HepG2 (cell line): ENCODE data around the gene PHKG2. TPM values are rescaled to one million over a fixed set of nuclear protein-coding genes. Genes with fewer than 3 reads are reported as not detected.

ENCODE experiments used
- AGO2 ChIP-seq: fragments of 200-400 bp; formaldehyde crosslinking; optimal IDR thresholded peaks from 2 replicates; pipeline ENCODE3; 2017; ENCODE audit warnings: mild to moderate bottlenecking, low read depth, low read length, moderate library complexity
- BHLHE40 ChIP-seq: IDR thresholded peaks from 2 replicates; pipeline ENCODE4 v1.6.1; 2011; ENCODE audit warnings: low read length, improper control_type of control experiment
- CBFB ChIP-seq: sonication (generic); formaldehyde crosslinking; IDR thresholded peaks from 2 replicates; pipeline ENCODE4 v1.4.0; 2020; ENCODE audit warnings: missing genetic modification reagents
- CSRNP1 ChIP-seq: sonication (generic); formaldehyde crosslinking; IDR thresholded peaks from 2 replicates; pipeline ENCODE4 v1.8.1; 2023; ENCODE audit warnings: mild to moderate bottlenecking, missing genetic modification reagents
- EED ChIP-seq: sonication (generic); formaldehyde crosslinking; IDR thresholded peaks from 2 replicates; pipeline ENCODE4 v1.5.0; 2020; ENCODE audit warnings: mild to moderate bottlenecking, missing genetic modification reagents
- JUN ChIP-seq: sonication (generic); formaldehyde crosslinking; IDR thresholded peaks from 2 replicates; pipeline ENCODE4 v1.4.0; 2020; ENCODE audit warnings: mild to moderate bottlenecking, missing genetic modification reagents
- STAG1 ChIP-seq: sonication (generic); formaldehyde crosslinking; IDR thresholded peaks from 2 replicates; pipeline ENCODE4 v1.4.0; 2020; ENCODE audit warnings: missing genetic modification reagents
- TFDP1 ChIP-seq: IDR thresholded peaks from 2 replicates; pipeline ENCODE4 v1.6.1; 2016; ENCODE audit warnings: missing compliant biosample characterization, missing genetic modification reagents, borderline replicate concordance
- YEATS4 ChIP-seq: sonication (generic); formaldehyde crosslinking; IDR thresholded peaks from 2 replicates; pipeline ENCODE4 v1.4.0; 2020; ENCODE audit warnings: missing genetic modification reagents, borderline replicate concordance
- ZBTB14 ChIP-seq: sonication (generic); formaldehyde crosslinking; IDR thresholded peaks from 2 replicates; pipeline ENCODE4 v1.4.0; 2020; ENCODE audit warnings: missing genetic modification reagents
- ZNF563 ChIP-seq: sonication (generic); formaldehyde crosslinking; IDR thresholded peaks from 2 replicates; pipeline ENCODE4 v1.8.0; 2022; ENCODE audit warnings: mild to moderate bottlenecking, moderate library complexity, missing genetic modification reagents
- ZNF777 ChIP-seq: sonication (generic); formaldehyde crosslinking; IDR thresholded peaks from 2 replicates; pipeline ENCODE4 v1.4.0; 2020; ENCODE audit warnings: missing genetic modification reagents
- polyA plus RNA-seq, 8 experiments: library from polyadenylated mRNA; depleted of rRNA in 3 of 8; stranded (reverse) in 7 of 8; unstranded in 1 of 8; fragments of >200 nt; fragmentation: Illumina TruSeq in 4 of 8; extraction: Trizol in 4 of 8; gene quantifications; 2 replicates each; pipeline versions ENCODE4 v1.2.1 to v1.2.3, GENCODE V29; 2011 to 2016; ENCODE audit warnings: low read depth in 4 of 8, missing spikeins in 1 of 8, mixed read lengths in 1 of 8; ENCODE audit not compliant: insufficient read depth in 1 of 8
- total RNA-seq, 5 experiments: library from RNA; depleted of rRNA; stranded (reverse); fragments of >200 nt; fragmentation: Illumina TruSeq; extraction: Trizol; gene quantifications; 2 replicates each; pipeline ENCODE4 v1.2.3, GENCODE V29; 2016; ENCODE audit warnings: low read depth in 1 of 5
- TF ChIP-seq, protein P1 (sequence below), 2 experiments: IDR thresholded peaks; 2 replicates each; pipeline ENCODE4 v1.6.1; 2011 to 2012; ENCODE audit warnings: low read length in 2 of 2, borderline replicate concordance in 1 of 2, low read depth in 1 of 2, mild to moderate bottlenecking in 1 of 2, moderate library complexity in 1 of 2
- TF ChIP-seq, protein P2 (sequence below): sonication (generic); formaldehyde crosslinking; IDR thresholded peaks from 2 replicates; pipeline ENCODE4 v1.4.0; 2020; ENCODE audit warnings: missing genetic modification reagents
- TF ChIP-seq, protein P3 (sequence below): sonication (generic); formaldehyde crosslinking; IDR thresholded peaks from 2 replicates; pipeline ENCODE4 v1.5.1; 2020; ENCODE audit warnings: missing genetic modification reagents, mild to moderate bottlenecking, borderline replicate concordance

PHKG2 gene
- total and polyA plus RNA-seq, 2 of the 13 experiments (the other 11 are each of a cell fraction or from before 2014, with no cell fraction given) = 37.4 to 42.1 TPM

DNA sequence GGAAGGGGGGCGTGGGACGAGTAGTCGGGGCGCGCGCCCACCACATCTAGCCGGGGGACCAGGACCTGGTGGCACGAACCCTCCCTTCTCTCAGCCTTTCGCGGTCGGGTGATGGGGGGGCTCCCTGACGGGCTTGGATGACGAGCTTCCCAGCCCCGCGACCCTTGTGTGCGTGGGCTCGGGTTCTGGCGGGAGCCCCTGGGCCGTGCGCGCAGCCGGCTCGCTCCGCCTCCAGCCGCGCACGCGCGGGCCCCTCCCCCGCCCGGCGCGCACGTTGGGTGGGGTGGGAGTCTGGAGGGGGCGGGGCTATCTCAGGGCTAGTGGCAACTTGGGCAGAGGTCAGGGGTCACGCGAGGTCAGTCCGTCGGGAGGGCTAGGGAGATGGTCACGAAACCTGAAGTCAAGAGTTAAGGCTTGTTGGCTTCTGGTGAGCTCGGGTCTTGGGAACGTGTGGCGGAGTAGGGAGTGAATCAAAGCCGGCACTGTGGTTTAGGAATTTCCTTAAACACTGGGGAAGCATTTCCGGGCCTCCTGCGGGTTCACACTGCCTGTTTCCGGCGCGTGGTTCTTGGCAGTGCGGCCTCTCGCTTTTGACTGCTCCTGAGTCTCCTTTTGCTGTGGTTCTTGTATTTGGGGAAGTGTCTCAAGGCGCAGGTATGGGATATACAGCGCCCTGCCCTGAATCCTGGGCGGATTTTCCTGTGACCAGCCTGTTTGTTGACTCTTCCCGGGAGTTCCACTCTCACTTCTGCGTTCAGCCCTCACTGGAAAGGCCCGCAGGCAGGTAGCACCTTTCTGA, 49.2 kb upstream of the PHKG2 start, which contains the start of gene SRCAP (continued):
- TF ChIP-seq, protein P1, sequence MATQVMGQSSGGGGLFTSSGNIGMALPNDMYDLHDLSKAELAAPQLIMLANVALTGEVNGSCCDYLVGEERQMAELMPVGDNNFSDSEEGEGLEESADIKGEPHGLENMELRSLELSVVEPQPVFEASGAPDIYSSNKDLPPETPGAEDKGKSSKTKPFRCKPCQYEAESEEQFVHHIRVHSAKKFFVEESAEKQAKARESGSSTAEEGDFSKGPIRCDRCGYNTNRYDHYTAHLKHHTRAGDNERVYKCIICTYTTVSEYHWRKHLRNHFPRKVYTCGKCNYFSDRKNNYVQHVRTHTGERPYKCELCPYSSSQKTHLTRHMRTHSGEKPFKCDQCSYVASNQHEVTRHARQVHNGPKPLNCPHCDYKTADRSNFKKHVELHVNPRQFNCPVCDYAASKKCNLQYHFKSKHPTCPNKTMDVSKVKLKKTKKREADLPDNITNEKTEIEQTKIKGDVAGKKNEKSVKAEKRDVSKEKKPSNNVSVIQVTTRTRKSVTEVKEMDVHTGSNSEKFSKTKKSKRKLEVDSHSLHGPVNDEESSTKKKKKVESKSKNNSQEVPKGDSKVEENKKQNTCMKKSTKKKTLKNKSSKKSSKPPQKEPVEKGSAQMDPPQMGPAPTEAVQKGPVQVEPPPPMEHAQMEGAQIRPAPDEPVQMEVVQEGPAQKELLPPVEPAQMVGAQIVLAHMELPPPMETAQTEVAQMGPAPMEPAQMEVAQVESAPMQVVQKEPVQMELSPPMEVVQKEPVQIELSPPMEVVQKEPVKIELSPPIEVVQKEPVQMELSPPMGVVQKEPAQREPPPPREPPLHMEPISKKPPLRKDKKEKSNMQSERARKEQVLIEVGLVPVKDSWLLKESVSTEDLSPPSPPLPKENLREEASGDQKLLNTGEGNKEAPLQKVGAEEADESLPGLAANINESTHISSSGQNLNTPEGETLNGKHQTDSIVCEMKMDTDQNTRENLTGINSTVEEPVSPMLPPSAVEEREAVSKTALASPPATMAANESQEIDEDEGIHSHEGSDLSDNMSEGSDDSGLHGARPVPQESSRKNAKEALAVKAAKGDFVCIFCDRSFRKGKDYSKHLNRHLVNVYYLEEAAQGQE (IDR thresholded peaks at IDR 0.05; ENCODE audit: borderline replicate concordance in 1 of 2, low read depth in 1 of 2, low read length in 2 of 2) = peak in 1 of 2 experiments; percentile 20; a peak in 1 of 4 replicates
- peak; percentile 33; the same call in 1 of the 2 replicates for TF ChIP-seq BHLHE40
- TF ChIP-seq CSRNP1 (CRISPR knock-in tag) = peak; percentile 82; the same call in 1 of the 2 replicates
- peak; percentile 19 for TF ChIP-seq YEATS4
- no peak for TF ChIP-seq JUN
- TF ChIP-seq EED (CRISPR knock-in tag) = 0 out of 2 replicates have a peak, but pooled peaks have one; percentile 5
- peak; percentile 92 for TF ChIP-seq ZBTB14 (CRISPR knock-in tag)
- no peak for TF ChIP-seq ZNF777 (CRISPR knock-in tag)
- TF ChIP-seq CBFB (CRISPR knock-in tag) = peak; percentile 32; the same call in 1 of the 2 replicates
- TF ChIP-seq, protein P2, sequence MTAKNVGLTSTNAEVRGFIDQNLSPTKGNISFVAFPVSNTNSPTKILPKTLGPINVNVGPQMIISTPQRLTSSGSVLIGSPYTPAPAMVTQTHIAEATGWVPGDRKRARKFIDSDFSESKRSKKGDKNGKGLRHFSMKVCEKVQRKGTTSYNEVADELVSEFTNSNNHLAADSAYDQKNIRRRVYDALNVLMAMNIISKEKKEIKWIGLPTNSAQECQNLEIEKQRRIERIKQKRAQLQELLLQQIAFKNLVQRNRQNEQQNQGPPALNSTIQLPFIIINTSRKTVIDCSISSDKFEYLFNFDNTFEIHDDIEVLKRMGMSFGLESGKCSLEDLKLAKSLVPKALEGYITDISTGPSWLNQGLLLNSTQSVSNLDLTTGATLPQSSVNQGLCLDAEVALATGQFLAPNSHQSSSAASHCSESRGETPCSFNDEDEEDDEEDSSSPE (CRISPR knock-in tag) = peak; percentile 65; the same call in 1 of the 2 replicates
- TF ChIP-seq STAG1 = no peak
- peak; percentile 59 for TF ChIP-seq ZNF563
- peak; percentile 92 for TF ChIP-seq AGO2
- TF ChIP-seq, protein P3, sequence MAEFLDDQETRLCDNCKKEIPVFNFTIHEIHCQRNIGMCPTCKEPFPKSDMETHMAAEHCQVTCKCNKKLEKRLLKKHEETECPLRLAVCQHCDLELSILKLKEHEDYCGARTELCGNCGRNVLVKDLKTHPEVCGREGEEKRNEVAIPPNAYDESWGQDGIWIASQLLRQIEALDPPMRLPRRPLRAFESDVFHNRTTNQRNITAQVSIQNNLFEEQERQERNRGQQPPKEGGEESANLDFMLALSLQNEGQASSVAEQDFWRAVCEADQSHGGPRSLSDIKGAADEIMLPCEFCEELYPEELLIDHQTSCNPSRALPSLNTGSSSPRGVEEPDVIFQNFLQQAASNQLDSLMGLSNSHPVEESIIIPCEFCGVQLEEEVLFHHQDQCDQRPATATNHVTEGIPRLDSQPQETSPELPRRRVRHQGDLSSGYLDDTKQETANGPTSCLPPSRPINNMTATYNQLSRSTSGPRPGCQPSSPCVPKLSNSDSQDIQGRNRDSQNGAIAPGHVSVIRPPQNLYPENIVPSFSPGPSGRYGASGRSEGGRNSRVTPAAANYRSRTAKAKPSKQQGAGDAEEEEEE (CRISPR knock-in tag) = no peak
- peak; percentile 47; the same call in 1 of the 2 replicates for TF ChIP-seq TFDP1
